Osteocyte (in vitro differentiated cells): Measurements from ENCODE around the gene OTOL1. TPM values are rescaled to one million over a fixed set of nuclear protein-coding genes. Genes with fewer than 3 reads are reported as not detected.
A peak's percentile ranks its signal among the peaks of the same experiment; 100 is the strongest.

Experiments
- DNase-seq: peaks from one replicate; pipeline ENCODE4 v3.0.0; 2021; ENCODE audit warnings: mixed read lengths; ENCODE audit not compliant: unreplicated experiment; ENCODE audit errors: extremely low spot score
- H3K27ac Mint-ChIP-seq: one replicate; pipeline ENCODE4 v1.8.0; 2021; ENCODE audit warnings: mild to moderate bottlenecking, mixed read lengths; ENCODE audit not compliant: unreplicated experiment
- H3K27me3 Mint-ChIP-seq: one replicate; pipeline ENCODE4 v1.8.0; 2021; ENCODE audit warnings: mixed read lengths; ENCODE audit not compliant: unreplicated experiment
- H3K36me3 Mint-ChIP-seq: one replicate; pipeline ENCODE4 v1.8.0; 2021; ENCODE audit warnings: mixed read lengths; ENCODE audit not compliant: unreplicated experiment
- H3K4me1 Mint-ChIP-seq: one replicate; pipeline ENCODE4 v1.8.0; 2021; ENCODE audit warnings: mixed read lengths; ENCODE audit not compliant: unreplicated experiment
- H3K4me3 Mint-ChIP-seq: one replicate; pipeline ENCODE4 v1.8.0; 2021; ENCODE audit warnings: mild to moderate bottlenecking, moderate library complexity, mixed read lengths; ENCODE audit not compliant: unreplicated experiment
- H3K9me3 Mint-ChIP-seq: one replicate; pipeline ENCODE4 v1.8.0; 2021; ENCODE audit warnings: mixed read lengths; ENCODE audit not compliant: unreplicated experiment
- total RNA-seq: library from RNA; stranded (reverse); gene quantifications from 2 replicates; pipeline ENCODE4 v1.2.1, GENCODE V29; 2021
- TF ChIP-seq, protein P1 (sequence below): fragments of 200-600 bp; sonication (generic); IDR thresholded peaks from 2 replicates; pipeline ENCODE4 v1.5.0; 2021; ENCODE audit warnings: antibody characterized with exemption, mild to moderate bottlenecking, moderate library complexity

OTOL1 gene
- total RNA-seq, 1 donor from 2014 or later = not detected

DNA sequence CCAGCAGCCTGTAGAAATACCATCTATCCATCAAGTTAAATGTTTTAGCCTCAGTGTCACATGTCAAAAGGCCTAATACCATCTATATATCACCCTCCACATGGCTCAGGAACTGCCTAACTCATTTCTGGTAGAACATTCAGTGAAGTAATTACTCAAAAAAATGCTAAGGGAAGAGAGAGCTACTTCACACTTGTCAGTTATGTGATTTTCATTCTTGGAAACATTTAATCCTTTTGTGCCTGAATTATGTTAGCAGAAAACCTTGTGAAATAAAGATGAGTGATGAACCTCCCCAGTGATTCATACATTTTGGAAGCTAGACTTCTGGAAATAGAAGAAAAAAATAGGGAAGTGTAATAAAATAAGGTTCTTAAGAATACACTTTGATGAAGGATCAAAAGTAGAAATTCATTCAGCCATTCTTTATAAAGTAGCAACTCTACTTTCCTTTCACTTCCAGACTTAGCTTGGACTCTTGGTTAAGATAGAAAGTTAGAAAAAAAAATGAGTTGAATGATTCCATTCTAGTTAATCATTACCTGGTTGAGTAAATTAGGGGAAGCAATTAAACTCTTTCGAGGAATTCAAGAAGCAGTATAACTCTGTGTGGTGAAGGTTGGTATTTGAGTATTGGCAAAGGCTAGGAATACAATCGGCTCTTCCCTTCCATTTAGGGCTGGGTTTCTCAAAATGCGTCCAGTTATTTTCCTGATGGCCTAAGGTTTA lies 3.6 kb downstream of the OTOL1 start:
- Mint-ChIP-seq H3K4me1 (no peaks in the 10 kb centered on the region), H3K36me3 (no peaks in the 10 kb centered on the region), H3K27ac (no peak overlapping the region), H3K27me3 (no peaks in the 10 kb centered on the region), H3K4me3 (no peak overlapping the region), H3K9me3 (peaks cover 3% of the 10 kb centered on the region)
- TF ChIP-seq, protein P1, sequence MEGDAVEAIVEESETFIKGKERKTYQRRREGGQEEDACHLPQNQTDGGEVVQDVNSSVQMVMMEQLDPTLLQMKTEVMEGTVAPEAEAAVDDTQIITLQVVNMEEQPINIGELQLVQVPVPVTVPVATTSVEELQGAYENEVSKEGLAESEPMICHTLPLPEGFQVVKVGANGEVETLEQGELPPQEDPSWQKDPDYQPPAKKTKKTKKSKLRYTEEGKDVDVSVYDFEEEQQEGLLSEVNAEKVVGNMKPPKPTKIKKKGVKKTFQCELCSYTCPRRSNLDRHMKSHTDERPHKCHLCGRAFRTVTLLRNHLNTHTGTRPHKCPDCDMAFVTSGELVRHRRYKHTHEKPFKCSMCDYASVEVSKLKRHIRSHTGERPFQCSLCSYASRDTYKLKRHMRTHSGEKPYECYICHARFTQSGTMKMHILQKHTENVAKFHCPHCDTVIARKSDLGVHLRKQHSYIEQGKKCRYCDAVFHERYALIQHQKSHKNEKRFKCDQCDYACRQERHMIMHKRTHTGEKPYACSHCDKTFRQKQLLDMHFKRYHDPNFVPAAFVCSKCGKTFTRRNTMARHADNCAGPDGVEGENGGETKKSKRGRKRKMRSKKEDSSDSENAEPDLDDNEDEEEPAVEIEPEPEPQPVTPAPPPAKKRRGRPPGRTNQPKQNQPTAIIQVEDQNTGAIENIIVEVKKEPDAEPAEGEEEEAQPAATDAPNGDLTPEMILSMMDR = no peak
- no peak for DNase-seq

DNA sequence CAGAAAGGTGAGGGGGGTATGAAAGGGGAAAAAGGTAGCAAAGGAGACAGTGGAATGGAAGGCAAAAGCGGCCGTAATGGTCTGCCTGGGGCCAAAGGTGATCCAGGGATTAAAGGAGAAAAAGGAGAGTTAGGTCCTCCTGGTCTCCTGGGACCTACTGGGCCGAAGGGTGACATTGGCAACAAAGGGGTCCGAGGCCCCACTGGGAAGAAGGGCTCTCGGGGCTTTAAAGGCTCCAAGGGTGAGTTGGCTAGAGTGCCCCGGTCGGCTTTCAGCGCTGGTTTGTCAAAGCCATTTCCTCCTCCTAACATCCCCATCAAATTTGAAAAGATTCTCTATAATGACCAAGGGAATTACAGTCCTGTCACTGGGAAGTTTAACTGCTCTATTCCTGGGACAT lies 6.7 kb downstream of the OTOL1 start:
- no peaks in the 10 kb centered on the region for H3K4me1 Mint-ChIP-seq
- no peak overlapping the region for H3K27ac Mint-ChIP-seq
- TF ChIP-seq, protein P1 = no peak
- H3K9me3 Mint-ChIP-seq = no peaks in the 10 kb centered on the region
- H3K4me3 Mint-ChIP-seq = no peak overlapping the region
- DNase-seq = no peak
- peaks cover 2% of the 10 kb centered on the region for H3K27me3 Mint-ChIP-seq
- H3K36me3 Mint-ChIP-seq = no peaks in the 10 kb centered on the region

DNA sequence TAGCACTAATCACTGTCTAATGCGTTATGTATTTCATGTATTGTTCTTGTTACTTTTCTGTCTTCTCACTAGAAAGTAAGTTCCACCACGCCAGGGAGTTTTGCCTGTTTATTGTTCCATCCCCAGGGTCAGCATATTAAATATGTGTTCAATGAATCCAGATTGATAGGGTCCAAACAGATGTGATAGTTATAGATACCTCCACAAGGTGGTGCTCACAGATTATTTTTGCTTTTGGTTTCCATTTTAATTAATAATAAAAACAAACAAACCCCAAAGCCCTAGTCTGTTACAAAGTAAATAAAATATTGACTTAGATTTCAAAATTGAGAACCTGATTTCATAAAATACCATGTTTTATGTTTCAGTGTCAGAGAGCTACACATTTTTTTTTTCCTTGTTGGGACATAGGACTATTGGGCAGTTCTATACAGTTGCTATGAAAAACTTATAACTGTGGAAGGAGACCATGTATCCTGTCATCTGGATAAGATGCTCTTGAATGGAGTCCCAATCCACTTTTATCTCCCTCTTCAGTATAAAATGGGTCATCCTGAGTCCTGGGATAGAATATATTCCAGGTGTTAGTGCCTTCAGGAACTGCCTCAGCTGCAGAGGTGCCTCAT lies 12.4 kb downstream of the OTOL1 start:
- no peaks in the 10 kb centered on the region for H3K36me3 Mint-ChIP-seq
- no peaks in the 10 kb centered on the region for H3K9me3 Mint-ChIP-seq
- DNase-seq = no peak
- H3K4me1 Mint-ChIP-seq = no peaks in the 10 kb centered on the region
- H3K4me3 Mint-ChIP-seq = no peak overlapping the region
- no peak overlapping the region for H3K27ac Mint-ChIP-seq
- H3K27me3 Mint-ChIP-seq = peaks cover 2% of the 10 kb centered on the region
- TF ChIP-seq, protein P1 = peak; percentile 46

DNA sequence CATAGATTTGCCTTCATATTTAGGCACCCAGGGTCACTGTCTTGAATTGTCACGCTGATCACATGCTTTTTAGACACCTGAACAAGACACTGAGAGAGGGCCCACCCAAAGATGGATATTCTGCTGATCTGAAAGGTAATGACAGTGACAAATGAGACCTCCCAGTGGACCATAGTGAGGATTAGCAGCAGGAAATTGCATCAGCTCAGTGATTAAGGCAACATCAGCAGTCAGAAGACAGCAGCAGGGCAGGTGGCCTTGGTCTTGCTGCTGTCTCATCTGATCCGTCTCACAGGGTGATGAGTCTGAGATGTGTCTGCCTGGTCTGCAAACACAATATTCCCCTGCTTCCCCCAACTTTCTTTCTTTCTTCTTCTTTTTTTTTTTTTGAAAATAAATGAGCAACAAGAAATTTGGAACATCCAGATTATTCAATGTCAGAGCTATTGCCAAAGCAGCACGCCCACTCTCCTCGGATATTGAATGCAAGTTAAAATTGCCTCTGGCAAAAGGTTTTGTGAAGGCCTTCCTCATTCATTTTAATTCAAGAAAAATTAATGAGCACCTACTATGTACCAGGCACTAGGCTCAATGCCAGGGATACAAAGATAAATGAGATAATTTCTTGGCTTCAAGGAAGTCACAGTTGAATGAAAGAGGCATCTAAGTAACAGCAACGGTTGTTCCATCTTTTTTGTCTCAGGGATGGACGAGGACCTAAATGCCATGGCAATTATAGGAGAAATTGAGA lies 14.1 kb downstream of the OTOL1 start:
- no peak for DNase-seq
- TF ChIP-seq, protein P1 = no peak
- Mint-ChIP-seq H3K9me3 (no peaks in the 10 kb centered on the region), H3K4me3 (no peak overlapping the region), H3K36me3 (no peaks in the 10 kb centered on the region), H3K27me3 (peaks cover 2% of the 10 kb centered on the region), H3K4me1 (no peaks in the 10 kb centered on the region), H3K27ac (no peak overlapping the region)

DNA sequence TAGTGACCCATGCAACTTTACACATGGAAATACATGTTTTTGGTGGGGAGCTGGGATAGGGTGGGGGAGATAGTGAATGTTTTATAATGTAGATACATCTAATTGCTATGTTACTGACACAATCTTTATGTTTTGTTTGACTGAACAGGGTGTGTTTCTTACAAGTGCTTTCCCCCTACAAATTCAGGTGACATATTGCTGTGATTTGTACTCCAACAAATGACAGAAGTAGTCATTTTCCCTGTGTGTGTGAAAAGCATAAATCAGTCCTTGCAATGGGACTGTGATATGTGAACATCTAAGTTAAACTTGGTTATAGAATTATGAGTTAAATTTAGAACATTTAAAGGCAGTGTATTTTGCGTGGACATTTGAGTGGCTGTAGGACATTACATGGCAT lies 27.3 kb downstream of the OTOL1 start:
- DNase-seq = no peak
- Mint-ChIP-seq H3K4me1 (no peaks in the 10 kb centered on the region), H3K4me3 (no peak overlapping the region), H3K27me3 (peaks cover 7% of the 10 kb centered on the region), H3K36me3 (no peaks in the 10 kb centered on the region), H3K9me3 (no peaks in the 10 kb centered on the region), H3K27ac (no peak overlapping the region)
- TF ChIP-seq, protein P1 = no peak
